GM23248 (cell line): ENCODE results near the gene BPIFB6.

Source experiments
- EZH2 ChIP-seq: fragments of 200-600 bp; sonication (generic); IDR thresholded peaks from 2 replicates; pipeline ENCODE4 v1.6.1; 2018; ENCODE audit warnings: antibody characterized with exemption, mild to moderate bottlenecking; ENCODE audit not compliant: insufficient read depth, poor library complexity, severe bottlenecking
- EZH2phosphoT487 ChIP-seq: fragments of 200-600 bp; sonication (generic); IDR thresholded peaks from 2 replicates; pipeline ENCODE4 v1.6.1; 2018; ENCODE audit warnings: antibody characterized with exemption, moderate library complexity, mild to moderate bottlenecking, low read depth; ENCODE audit not compliant: insufficient read depth

GRCh38 chr20:33046412-33046811 is 15.0 kb downstream of the BPIFB6 start:
- TF ChIP-seq EZH2 (no peak), EZH2phosphoT487 (no peak)
